AG04449 (cell line): Measurements from ENCODE around the gene SLC5A6.

ENCODE experiments used
- CTCF ChIA-PET: fragments of 350-600 bp; formaldehyde crosslinking; extraction: SDS; loops from one replicate; lab custom pipeline; 2021; ENCODE audit warnings: antibody characterized with exemption; lab: Yijun Ruan, JAX
- POLR2A ChIA-PET: fragments of 400-600, 350-600 bp; formaldehyde crosslinking; extraction: SDS; loops from one replicate; lab custom pipeline; 2020; ENCODE audit warnings: antibody characterized with exemption, inconsistent platforms; lab: Yijun Ruan, JAX
- DNase-seq: peaks from one replicate; pipeline ENCODE4 v3.0.0-alpha.2; 2010; ENCODE audit warnings: low read depth, low spot score
- H3K4me3 ChIP-seq: 2 replicates; pipeline ENCODE4 v1.5.1; 2011; ENCODE audit warnings: low read depth, mild to moderate bottlenecking, control low read depth, low read length
- TF ChIP-seq, protein P1 (sequence below): IDR thresholded peaks from one replicate; pipeline ENCODE4 v1.5.1; 2011; ENCODE audit warnings: mild to moderate bottlenecking, moderate library complexity, low read length, control low read depth, inconsistent platforms; ENCODE audit not compliant: insufficient read depth; ENCODE audit errors: missing control alignments

SLC5A6 gene

DNA sequence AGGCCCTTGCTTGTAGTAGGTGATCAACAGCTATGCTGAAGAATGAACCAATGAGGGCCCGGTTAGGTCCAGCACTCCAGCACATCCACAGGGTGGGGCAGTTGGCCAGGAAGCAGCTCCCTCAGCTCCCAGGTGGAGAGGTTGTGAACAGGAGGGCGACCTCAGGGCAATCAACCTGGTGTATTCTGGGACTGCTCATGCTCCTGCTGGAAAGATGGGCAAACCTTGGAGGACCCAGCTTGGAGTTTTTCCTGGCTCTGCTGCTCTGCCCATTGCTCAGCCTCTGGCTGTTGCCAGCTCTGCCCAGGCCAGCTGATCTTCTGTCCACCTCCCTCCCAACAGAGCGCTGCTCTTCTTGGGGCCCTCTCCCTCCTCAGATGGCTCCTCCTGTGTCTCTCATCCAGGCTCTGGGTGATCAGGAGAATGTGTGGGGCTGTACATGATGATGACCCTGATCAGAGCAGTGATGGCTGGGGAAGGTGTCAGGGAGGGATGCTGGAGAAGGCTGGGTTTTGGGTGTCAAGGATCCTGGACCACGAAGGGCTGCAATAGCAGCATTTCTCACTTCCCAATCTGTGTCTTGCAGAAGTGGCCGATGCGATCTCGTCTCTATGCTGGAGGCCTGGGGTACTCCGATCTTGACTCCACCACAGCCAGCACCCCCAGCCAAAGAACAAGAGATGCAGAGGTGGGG is 59.8 kb downstream of the SLC5A6 start:
- CTCF ChIA-PET, result interaction anchor here (1.0 to 8.2 kb wide), 7 partner anchors 11 to 128 kb away, joined by 3 to 56 read pairs (median 4); no protein-coding TSS in a partner anchor
- no peak overlapping the region for H3K4me3 ChIP-seq
- DNase-seq, result no peak
- POLR2A ChIA-PET, result no interaction called here
- TF ChIP-seq, protein P1, sequence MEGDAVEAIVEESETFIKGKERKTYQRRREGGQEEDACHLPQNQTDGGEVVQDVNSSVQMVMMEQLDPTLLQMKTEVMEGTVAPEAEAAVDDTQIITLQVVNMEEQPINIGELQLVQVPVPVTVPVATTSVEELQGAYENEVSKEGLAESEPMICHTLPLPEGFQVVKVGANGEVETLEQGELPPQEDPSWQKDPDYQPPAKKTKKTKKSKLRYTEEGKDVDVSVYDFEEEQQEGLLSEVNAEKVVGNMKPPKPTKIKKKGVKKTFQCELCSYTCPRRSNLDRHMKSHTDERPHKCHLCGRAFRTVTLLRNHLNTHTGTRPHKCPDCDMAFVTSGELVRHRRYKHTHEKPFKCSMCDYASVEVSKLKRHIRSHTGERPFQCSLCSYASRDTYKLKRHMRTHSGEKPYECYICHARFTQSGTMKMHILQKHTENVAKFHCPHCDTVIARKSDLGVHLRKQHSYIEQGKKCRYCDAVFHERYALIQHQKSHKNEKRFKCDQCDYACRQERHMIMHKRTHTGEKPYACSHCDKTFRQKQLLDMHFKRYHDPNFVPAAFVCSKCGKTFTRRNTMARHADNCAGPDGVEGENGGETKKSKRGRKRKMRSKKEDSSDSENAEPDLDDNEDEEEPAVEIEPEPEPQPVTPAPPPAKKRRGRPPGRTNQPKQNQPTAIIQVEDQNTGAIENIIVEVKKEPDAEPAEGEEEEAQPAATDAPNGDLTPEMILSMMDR, result no peak

DNA sequence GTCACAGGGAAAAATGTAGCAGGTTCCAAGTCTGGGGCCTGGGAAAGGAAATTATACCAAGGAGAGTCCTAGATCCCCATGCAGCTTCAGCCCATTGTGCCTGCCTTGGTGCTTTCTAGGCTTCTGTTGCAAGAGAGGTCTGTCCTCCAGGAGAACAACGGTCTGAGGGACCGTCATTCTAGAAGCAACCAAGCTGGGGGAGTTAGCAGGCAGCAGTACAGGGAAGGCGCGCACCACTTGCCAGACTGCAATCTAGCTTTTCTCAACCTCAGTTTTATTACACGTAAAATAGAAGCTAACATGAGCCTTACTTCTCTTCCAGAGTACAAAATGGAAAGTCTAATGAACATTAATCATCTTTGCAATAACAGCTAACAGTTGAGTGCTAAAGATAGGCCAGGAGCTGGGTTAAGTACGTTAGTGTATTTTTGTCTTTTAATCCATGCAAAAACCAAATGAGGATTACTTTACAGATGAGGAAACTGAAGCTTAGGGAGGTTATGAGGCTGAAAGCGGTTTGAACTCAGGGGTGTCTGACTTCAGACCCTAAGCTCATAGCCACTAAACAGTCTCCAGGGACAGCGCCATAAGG is 61.3 kb downstream of the SLC5A6 start:
- POLR2A ChIA-PET, result no interaction called here
- no peak for DNase-seq
- TF ChIP-seq, protein P1, result no peak
- H3K4me3 ChIP-seq, result no peak overlapping the region
- CTCF ChIA-PET, result interaction anchor here (0.8 to 8.2 kb wide), 5 partner anchors 16 to 41 kb away, joined by 3 to 56 read pairs (median 5); no protein-coding TSS in a partner anchor
